ENCODE results near the gene COL8A2. TPM values are rescaled to one million over a fixed set of nuclear protein-coding genes. Genes with fewer than 3 reads are reported as not detected.
A peak's percentile ranks its signal among the peaks of the same experiment; 100 is the strongest.

COL8A2 gene
- total RNA-seq, 6 experiments from 2014 or later: 0.18 to 0.74 (median 0.52) TPM

DNA sequence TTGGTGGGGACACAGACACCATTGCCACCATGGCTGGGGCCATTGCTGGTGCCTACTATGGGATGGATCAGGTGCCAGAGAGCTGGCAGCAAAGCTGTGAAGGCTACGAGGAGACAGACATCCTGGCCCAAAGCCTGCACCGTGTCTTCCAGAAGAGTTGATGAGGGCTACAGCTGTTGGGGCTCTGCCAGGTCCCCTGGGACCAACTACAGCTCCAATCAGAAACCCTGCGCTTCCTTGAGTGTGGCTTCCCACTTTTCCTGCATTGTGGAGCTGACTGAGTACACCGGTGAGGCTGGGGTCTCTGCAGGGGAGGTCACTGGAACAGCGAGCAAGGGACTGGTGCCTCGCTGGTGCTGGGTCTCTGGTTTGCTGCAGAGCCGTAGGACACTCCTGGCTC is 31.8 kb downstream of the COL8A2 start:
- Histone ChIP-seq H3K27ac (no peak overlapping the region), H3K4me1 (peaks cover 0 to 9% (median 0%) of the 10 kb centered on the region in 4 donors), H3K36me3 (peaks cover 0 to 41% (median 7%) of the 10 kb centered on the region in 4 donors), H3K27me3 (no peaks in the 10 kb centered on the region), H3K9me3 (no peaks in the 10 kb centered on the region), H3K4me3 (no peak overlapping the region)
- intact Hi-C loops (cut with DNase I): loop anchor here in 1 of 2 donors (10.0 kb wide), 1 partner anchor 92 kb away; no protein-coding TSS in a partner anchor
- 70% methylated on average over 2 of the region's 7 CpGs for WGBS (ENCODE audit: insufficient coverage, low coverage, low lambda C conversion rate, missing lambda C conversion rate)
- no peak for ATAC-seq
- TF ChIP-seq POLR2A (IDR thresholded peaks at IDR 0.05): no peak
- TF ChIP-seq, protein P1, sequence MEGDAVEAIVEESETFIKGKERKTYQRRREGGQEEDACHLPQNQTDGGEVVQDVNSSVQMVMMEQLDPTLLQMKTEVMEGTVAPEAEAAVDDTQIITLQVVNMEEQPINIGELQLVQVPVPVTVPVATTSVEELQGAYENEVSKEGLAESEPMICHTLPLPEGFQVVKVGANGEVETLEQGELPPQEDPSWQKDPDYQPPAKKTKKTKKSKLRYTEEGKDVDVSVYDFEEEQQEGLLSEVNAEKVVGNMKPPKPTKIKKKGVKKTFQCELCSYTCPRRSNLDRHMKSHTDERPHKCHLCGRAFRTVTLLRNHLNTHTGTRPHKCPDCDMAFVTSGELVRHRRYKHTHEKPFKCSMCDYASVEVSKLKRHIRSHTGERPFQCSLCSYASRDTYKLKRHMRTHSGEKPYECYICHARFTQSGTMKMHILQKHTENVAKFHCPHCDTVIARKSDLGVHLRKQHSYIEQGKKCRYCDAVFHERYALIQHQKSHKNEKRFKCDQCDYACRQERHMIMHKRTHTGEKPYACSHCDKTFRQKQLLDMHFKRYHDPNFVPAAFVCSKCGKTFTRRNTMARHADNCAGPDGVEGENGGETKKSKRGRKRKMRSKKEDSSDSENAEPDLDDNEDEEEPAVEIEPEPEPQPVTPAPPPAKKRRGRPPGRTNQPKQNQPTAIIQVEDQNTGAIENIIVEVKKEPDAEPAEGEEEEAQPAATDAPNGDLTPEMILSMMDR (IDR thresholded peaks at IDR 0.05): no peak
- DNase-seq: no peak

DNA sequence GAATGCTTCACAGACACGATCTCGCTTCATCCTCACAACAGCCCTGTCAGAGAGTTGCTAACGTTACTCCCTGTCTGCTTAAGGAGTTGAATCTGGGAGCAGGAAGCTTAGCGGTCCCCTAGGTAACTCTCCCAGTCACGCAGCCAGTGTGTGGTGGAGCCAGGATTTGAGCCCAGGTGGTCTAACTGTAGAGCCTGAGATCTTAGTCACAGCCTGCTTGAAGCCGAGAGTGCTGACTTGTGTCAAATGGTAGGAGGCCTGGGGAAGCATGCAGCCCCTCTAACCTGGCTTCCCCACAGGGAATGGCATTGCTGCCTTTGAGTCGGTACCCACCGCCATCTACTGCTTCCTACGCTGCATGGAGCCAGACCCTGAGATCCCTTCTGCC is 32.2 kb downstream of the COL8A2 start:
- no peaks in the 10 kb centered on the region for H3K27me3 ChIP-seq
- intact Hi-C loops (cut with DNase I): loop anchor here in 1 of 2 donors (10.0 kb wide), 1 partner anchor 92 kb away; no protein-coding TSS in a partner anchor
- ATAC-seq (no peak), DNase-seq (peak in 1 of 3 donors; percentile 30)
- 100% methylated on average over 4 of the region's 9 CpGs for WGBS (ENCODE audit: insufficient coverage, low coverage, low lambda C conversion rate, missing lambda C conversion rate)
- no peaks in the 10 kb centered on the region for H3K9me3 ChIP-seq
- peaks cover 0 to 9% (median 0%) of the 10 kb centered on the region in 4 donors for H3K4me1 ChIP-seq
- no peak overlapping the region for H3K27ac ChIP-seq
- no peak overlapping the region for H3K4me3 ChIP-seq
- TF ChIP-seq POLR2A (IDR thresholded peaks at IDR 0.05): no peak
- TF ChIP-seq, protein P1 (IDR thresholded peaks at IDR 0.05): no peak
- H3K36me3 ChIP-seq: peaks cover 0 to 41% (median 7%) of the 10 kb centered on the region in 4 donors

DNA sequence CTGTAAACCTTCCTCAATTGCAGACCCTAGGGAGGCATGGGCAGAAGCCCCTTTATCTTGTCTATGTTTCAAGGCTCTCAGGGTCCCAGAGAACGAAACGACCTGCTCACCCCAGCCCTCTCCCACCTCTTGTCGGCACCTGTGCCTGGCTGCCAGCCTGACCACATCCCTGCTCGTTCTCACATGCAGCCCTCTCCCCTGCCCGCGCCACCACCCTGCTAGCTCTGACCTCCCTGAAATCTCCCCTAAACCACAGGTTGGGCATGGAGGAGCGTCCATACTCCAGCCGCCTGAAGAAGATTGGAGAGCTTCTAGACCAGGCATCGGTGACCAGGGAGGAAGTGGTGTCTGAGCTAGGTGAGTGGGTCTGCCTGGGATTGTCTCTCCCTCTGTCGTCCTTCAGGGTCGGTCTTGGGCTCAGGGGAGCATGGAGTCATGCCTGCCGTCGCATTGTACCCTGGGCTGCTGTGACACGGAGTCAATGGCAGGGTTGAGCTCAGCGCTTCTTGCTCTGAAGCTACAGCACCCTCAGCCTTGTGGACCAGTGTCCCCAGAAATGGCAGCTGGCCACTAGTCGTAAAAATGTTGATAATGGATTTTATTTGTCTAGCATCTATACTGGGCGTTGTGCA is 32.7 kb downstream of the COL8A2 start:
- intact Hi-C loops (cut with DNase I): loop anchor here in 1 of 2 donors (10.0 kb wide), 1 partner anchor 93 kb away; no protein-coding TSS in a partner anchor
- DNase-seq (no peak), ATAC-seq (no peak)
- Histone ChIP-seq H3K36me3 (peaks cover 0 to 41% (median 7%) of the 10 kb centered on the region in 4 donors), H3K4me1 (peaks cover 0 to 9% (median 0%) of the 10 kb centered on the region in 4 donors), H3K27ac (no peak overlapping the region), H3K27me3 (no peaks in the 10 kb centered on the region), H3K9me3 (no peaks in the 10 kb centered on the region), H3K4me3 (no peak overlapping the region)
- WGBS (ENCODE audit: insufficient coverage, low coverage, low lambda C conversion rate, missing lambda C conversion rate): 94% methylated on average over 9 of the region's 17 CpGs
- TF ChIP-seq POLR2A (IDR thresholded peaks at IDR 0.05): no peak
- TF ChIP-seq, protein P1 (IDR thresholded peaks at IDR 0.05): no peak

GRCh38 chr1:36091698-36092097 is 33.3 kb downstream of the COL8A2 start:
- H3K9me3 ChIP-seq: no peaks in the 10 kb centered on the region
- peaks cover 0 to 9% (median 0%) of the 10 kb centered on the region in 4 donors for H3K4me1 ChIP-seq
- intact Hi-C loops (cut with DNase I): loop anchor here in 1 of 2 donors (10.0 kb wide), 1 partner anchor 93 kb away; no protein-coding TSS in a partner anchor
- no peak overlapping the region for H3K27ac ChIP-seq
- peak in 1 of 3 donors; percentile 34 for DNase-seq
- no peak overlapping the region for H3K4me3 ChIP-seq
- 90% methylated on average over 2 of the region's 13 CpGs for WGBS (ENCODE audit: insufficient coverage, low coverage, low lambda C conversion rate, missing lambda C conversion rate)
- H3K36me3 ChIP-seq: peaks cover 0 to 41% (median 7%) of the 10 kb centered on the region in 4 donors
- ATAC-seq: no peak
- TF ChIP-seq POLR2A (IDR thresholded peaks at IDR 0.05): no peak
- TF ChIP-seq, protein P1 (IDR thresholded peaks at IDR 0.05): no peak
- H3K27me3 ChIP-seq: no peaks in the 10 kb centered on the region

Measured in right lobe of liver (tissue), 6 donors.